Brain microvascular endothelial cell (primary cell): ENCODE measurements around the gene RTN4RL1.

ENCODE experiments used
- DNase-seq: peaks from one replicate; pipeline ENCODE4 v3.0.0-alpha.2; 2020
- H3K27ac ChIP-seq: fragments of 250-450 bp; sonication (Bioruptor Pico); 2 replicates; pipeline ENCODE4 v1.5.1; 2020; ENCODE audit warnings: mild to moderate bottlenecking, moderate library complexity
- H3K27me3 ChIP-seq: fragments of 250-450 bp; sonication (Bioruptor Pico); replicated peaks from 2 replicates; pipeline ENCODE4 v1.5.1; 2020; ENCODE audit warnings: mild to moderate bottlenecking
- H3K36me3 ChIP-seq: fragments of 250-450 bp; sonication (Bioruptor Pico); replicated peaks from 2 replicates; pipeline ENCODE4 v1.5.1; 2020; ENCODE audit warnings: mild to moderate bottlenecking
- H3K4me3 ChIP-seq: 2 replicates; pipeline ENCODE4 v1.5.1; 2011; ENCODE audit warnings: low read depth, mild to moderate bottlenecking, control low read depth, low read length, moderate library complexity
- in situ Hi-C: cut with HindIII; loops from 2 replicates; pipeline ENCODE4 v1.10.0; 2017; ENCODE audit warnings: low sequenced_read_pairs, low pct_ligation_motif_present
- TF ChIP-seq, protein P1 (sequence below): IDR thresholded peaks from 2 replicates; pipeline ENCODE4 v1.5.1; 2011; ENCODE audit warnings: low read depth, mild to moderate bottlenecking, moderate library complexity, low read length, control low read depth, inconsistent platforms; ENCODE audit errors: missing control alignments

RTN4RL1 gene

DNA sequence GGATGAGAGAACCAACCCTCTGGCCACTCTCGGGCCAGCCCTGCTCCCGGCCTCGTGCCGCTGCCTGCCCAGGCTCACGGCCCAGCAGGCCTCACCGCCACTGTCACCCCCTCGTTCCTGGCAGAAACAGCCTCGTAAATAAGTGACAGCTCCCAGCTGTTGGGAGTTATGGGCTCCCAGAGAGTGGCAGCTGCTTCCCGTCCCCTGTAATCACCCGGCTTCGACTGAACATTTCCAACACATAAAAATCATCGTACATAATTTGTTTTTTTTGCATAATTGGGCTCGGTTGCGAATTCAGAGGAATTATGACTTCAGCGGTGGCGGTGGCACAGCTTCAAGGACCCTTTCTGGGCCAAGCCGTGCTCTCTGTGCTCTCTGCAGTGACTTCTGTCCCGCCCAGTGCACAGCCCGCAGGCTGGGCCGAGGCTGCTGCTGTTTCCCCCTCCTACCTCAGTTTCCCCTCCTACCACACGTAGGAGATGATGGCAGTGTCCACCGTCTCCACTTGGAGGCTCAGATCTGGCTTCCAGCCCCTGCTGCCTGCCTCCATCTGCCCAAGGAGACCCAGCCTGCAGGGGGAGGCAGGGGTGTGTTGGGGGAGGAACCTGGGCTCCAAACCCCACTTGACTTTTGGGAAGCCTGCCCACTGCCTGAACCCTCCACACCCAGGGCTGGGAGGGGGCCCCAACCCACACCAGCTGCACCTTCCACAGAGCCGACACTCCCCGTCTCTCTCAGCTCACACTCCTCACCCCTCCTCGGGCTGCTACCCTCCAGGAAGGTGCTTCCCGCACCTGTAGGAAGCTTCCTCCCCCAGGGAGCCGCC, 84.9 kb downstream of the RTN4RL1 start:
- Histone ChIP-seq H3K4me3 (no peak overlapping the region), H3K27ac (no peak overlapping the region), H3K27me3 (no peaks in the 10 kb centered on the region), H3K36me3 (no peaks in the 10 kb centered on the region)
- TF ChIP-seq, protein P1, sequence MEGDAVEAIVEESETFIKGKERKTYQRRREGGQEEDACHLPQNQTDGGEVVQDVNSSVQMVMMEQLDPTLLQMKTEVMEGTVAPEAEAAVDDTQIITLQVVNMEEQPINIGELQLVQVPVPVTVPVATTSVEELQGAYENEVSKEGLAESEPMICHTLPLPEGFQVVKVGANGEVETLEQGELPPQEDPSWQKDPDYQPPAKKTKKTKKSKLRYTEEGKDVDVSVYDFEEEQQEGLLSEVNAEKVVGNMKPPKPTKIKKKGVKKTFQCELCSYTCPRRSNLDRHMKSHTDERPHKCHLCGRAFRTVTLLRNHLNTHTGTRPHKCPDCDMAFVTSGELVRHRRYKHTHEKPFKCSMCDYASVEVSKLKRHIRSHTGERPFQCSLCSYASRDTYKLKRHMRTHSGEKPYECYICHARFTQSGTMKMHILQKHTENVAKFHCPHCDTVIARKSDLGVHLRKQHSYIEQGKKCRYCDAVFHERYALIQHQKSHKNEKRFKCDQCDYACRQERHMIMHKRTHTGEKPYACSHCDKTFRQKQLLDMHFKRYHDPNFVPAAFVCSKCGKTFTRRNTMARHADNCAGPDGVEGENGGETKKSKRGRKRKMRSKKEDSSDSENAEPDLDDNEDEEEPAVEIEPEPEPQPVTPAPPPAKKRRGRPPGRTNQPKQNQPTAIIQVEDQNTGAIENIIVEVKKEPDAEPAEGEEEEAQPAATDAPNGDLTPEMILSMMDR: no peak
- no peak for DNase-seq
- in situ Hi-C loops: no loop called here

DNA sequence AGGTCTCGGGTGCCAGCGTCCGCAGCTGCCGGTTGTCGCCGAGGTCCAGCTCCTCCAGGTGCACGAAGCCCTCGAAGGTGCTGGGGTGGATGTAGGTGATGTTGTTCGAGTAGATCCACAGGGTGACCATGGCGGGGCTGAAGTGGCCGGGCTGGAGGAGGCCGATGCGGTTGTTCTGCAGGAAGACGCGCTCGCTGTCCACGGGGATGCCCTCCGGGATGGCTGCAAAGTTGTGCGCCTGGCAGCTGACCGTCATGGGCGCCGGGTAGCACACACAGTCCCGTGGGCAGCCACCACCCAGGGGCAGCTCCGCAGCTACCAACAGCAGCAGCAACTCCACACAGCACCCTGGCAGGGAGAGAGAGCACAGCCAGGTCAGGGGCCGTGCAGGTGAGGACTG, 87.7 kb downstream of the RTN4RL1 start:
- no peak overlapping the region for H3K27ac ChIP-seq
- TF ChIP-seq, protein P1: no peak
- H3K4me3 ChIP-seq: no peak overlapping the region
- H3K27me3 ChIP-seq: peaks cover 2% of the 10 kb centered on the region
- DNase-seq: no peak
- H3K36me3 ChIP-seq: no peaks in the 10 kb centered on the region
- in situ Hi-C loops: no loop called here

DNA sequence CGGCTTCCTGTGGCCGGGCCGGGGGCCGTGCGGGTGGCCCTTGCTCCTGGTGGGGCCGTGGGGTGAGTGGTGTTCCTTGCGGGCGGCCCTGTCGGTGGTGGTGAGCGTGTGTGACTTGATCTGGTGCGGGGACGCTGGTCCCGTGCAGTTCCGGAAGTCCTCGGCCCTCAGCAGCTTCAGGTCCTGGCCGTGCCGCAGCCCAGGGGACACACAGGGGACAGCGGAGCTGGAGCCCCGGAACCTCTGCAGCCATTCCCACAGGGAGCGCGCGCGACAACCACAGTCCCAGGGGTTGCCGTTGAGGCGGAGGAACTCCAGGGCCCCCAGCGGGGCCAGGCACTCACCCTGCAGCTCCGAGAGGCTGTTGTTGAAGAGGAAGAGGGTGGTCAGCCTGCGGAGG, 88.4 kb downstream of the RTN4RL1 start:
- in situ Hi-C loops: no loop called here
- Histone ChIP-seq H3K4me3 (no peak overlapping the region), H3K27ac (no peak overlapping the region), H3K36me3 (no peaks in the 10 kb centered on the region), H3K27me3 (peaks cover 2% of the 10 kb centered on the region)
- TF ChIP-seq, protein P1: no peak
- no peak for DNase-seq

DNA sequence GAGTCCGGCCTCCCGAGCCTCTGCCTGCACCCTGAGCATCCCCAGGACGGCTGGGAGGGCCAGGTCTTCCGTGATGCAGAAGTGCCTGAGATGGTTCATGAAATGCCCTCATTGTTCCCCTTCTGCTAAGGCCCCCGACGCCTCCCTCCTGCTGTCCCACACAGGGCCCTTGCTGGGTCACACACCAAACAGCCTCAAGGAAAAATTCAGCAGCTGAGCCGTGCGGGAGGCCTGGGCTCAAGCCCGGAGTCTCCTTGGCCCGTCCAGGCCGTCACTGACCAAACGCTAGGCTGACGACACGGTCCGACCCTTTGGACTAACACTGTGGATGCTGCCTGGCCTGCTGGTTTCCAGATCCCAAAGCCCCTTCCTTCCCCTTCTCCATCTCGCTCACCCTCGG, 90.2 kb downstream of the RTN4RL1 start:
- DNase-seq: no peak
- in situ Hi-C loops: no loop called here
- TF ChIP-seq, protein P1: no peak

DNA sequence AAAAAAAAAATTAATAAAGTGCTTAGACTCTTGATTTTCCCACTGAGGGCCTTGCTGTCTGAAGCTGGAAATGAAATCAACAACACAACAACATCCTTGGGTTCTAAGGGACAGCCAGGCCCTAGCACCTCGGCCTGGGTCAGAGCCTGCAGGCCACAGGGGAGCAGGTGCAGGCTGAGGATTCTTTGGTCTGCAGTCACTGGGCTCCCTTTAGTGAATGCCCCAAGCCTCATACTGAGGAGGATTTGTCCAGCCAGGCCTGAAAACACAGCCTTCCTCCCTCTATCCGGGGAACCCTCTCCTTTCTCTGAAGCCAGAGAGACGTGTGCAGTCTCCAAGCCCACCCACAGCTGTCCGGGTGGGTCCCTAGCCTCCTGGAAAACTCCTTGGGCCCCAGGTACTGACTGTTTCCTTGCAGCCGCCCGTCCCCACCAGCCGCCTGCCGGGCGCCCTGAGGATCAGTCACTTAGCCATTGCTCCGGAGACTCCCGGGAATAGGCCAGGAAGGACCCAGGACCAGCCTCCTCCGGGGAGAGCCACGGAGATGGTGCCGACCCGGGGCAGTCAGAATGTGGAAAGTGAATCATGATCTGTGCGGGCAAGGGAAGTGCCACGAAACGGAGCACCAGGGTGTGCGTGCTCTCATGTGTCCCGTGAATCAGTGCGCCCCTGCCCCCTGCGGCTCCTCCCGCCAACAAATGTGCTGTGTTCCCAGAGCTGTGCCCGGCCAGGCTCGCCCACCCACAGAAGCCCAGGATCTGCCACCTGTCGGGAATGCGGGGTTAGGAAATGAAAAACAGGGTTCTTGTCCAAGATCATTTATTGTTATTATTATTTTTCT, 91.0 kb downstream of the RTN4RL1 start:
- Histone ChIP-seq H3K27me3 (peaks cover 2% of the 10 kb centered on the region), H3K36me3 (no peaks in the 10 kb centered on the region)
- in situ Hi-C loops: no loop called here

More for the DNA sequence above, 90.2 kb downstream of the RTN4RL1 start:
- Histone ChIP-seq H3K4me3 (no peak overlapping the region), H3K36me3 (no peaks in the 10 kb centered on the region), H3K27me3 (peaks cover 2% of the 10 kb centered on the region), H3K27ac (no peak overlapping the region)

More for the DNA sequence above, 91.0 kb downstream of the RTN4RL1 start:
- no peak for DNase-seq
- H3K27ac ChIP-seq: no peak overlapping the region
- TF ChIP-seq, protein P1: no peak
- H3K4me3 ChIP-seq: no peak overlapping the region
